Measurements from ENCODE around the gene ASB4. TPM values are rescaled to one million over a fixed set of nuclear protein-coding genes. Genes with fewer than 3 reads are reported as not detected.
A peak's percentile ranks its signal among the peaks of the same experiment; 100 is the strongest.

The ASB4 gene
- total RNA-seq, 2 donors from 2014 or later, result 0.15 to 0.32 TPM

- intact Hi-C loops (cut with DNase I), result loop anchor here (10.0 kb wide), 2 partner anchors 75 to 195 kb away; partner anchors contain the start of gene PON3
- H3K9me3 ChIP-seq, result no peaks in the 10 kb centered on the region
- TF ChIP-seq CTCF (IDR thresholded peaks at IDR 0.05), result no peak
Measured at GRCh38 chr7:95469848-95470247, 15.9 kb upstream of the ASB4 start.

GRCh38 chr7:95470452-95470851 is 15.3 kb upstream of the ASB4 start:
- Histone ChIP-seq H3K27ac (no peak overlapping the region), H3K9me3 (no peaks in the 10 kb centered on the region), H3K36me3 (no peaks in the 10 kb centered on the region), H3K4me1 (no peaks in the 10 kb centered on the region), H3K4me3 (no peak overlapping the region), H3K27me3 (no peaks in the 10 kb centered on the region), H3K9ac (ENCODE audit: low read depth in 2 of 2, low read length in 2 of 2) (no peak overlapping the region)
- DNase-seq, result peak; percentile 19
- intact Hi-C loops (cut with DNase I), result loop anchor here (10.0 kb wide), 2 partner anchors 76 to 196 kb away; partner anchors contain the start of gene PON3
- TF ChIP-seq CTCF (IDR thresholded peaks at IDR 0.05), result no peak

More at GRCh38 chr7:95469848-95470247, 15.9 kb upstream of the ASB4 start:
- Histone ChIP-seq H3K27me3 (no peaks in the 10 kb centered on the region), H3K4me1 (no peaks in the 10 kb centered on the region), H3K27ac (no peak overlapping the region), H3K9ac (ENCODE audit: low read depth in 2 of 2, low read length in 2 of 2) (no peak overlapping the region), H3K4me3 (no peak overlapping the region), H3K36me3 (no peaks in the 10 kb centered on the region)
- no peak for DNase-seq

GRCh38 chr7:95471071-95471470 is 14.7 kb upstream of the ASB4 start:
- TF ChIP-seq CTCF (IDR thresholded peaks at IDR 0.05), result no peak
- H3K36me3 ChIP-seq, result no peaks in the 10 kb centered on the region
- no peaks in the 10 kb centered on the region for H3K4me1 ChIP-seq
- H3K27ac ChIP-seq, result no peak overlapping the region
- H3K9me3 ChIP-seq, result no peaks in the 10 kb centered on the region
- intact Hi-C loops (cut with DNase I), result loop anchor here (10.0 kb wide), 2 partner anchors 76 to 196 kb away; partner anchors contain the start of gene PON3
- H3K4me3 ChIP-seq, result no peak overlapping the region
- no peak overlapping the region for H3K9ac ChIP-seq (ENCODE audit: low read depth in 2 of 2, low read length in 2 of 2)
- DNase-seq, result no peak
- no peaks in the 10 kb centered on the region for H3K27me3 ChIP-seq

- H3K27ac ChIP-seq, result no peak overlapping the region
- intact Hi-C loops (cut with DNase I), result loop anchor here (1.0 to 10.0 kb wide), 3 partner anchors 22 to 198 kb away; partner anchors contain the start of gene PON3
- H3K4me3 ChIP-seq, result no peak overlapping the region
- no peaks in the 10 kb centered on the region for H3K36me3 ChIP-seq
- H3K9ac ChIP-seq (ENCODE audit: low read depth in 2 of 2, low read length in 2 of 2), result no peak overlapping the region
- no peak for DNase-seq
- H3K9me3 ChIP-seq, result no peaks in the 10 kb centered on the region
- no peaks in the 10 kb centered on the region for H3K4me1 ChIP-seq
- TF ChIP-seq CTCF (IDR thresholded peaks at IDR 0.05), result no peak
- no peaks in the 10 kb centered on the region for H3K27me3 ChIP-seq
Measured at GRCh38 chr7:95472581-95473161, 13.1 kb upstream of the ASB4 start.

- Histone ChIP-seq H3K4me3 (no peak overlapping the region), H3K9ac (ENCODE audit: low read depth in 2 of 2, low read length in 2 of 2) (no peak overlapping the region), H3K4me1 (no peaks in the 10 kb centered on the region), H3K9me3 (no peaks in the 10 kb centered on the region), H3K27me3 (no peaks in the 10 kb centered on the region), H3K36me3 (no peaks in the 10 kb centered on the region), H3K27ac (no peak overlapping the region)
- intact Hi-C loops (cut with DNase I), result loop anchor here (1.0 to 10.0 kb wide), 3 partner anchors 21 to 199 kb away; partner anchors contain the start of gene PON3
- TF ChIP-seq CTCF (IDR thresholded peaks at IDR 0.05), result no peak
- no peak for DNase-seq
Measured at GRCh38 chr7:95473276-95473985, 12.3 kb upstream of the ASB4 start.

All from colonic mucosa (tissue), 4 donors.